IPS-NIHi11 (cell line): ENCODE data around the gene UFD1.

Source experiments
- DNase-seq: peaks from one replicate; pipeline ENCODE4 v3.0.0; 2012; ENCODE audit warnings: mixed read lengths, low spot score

UFD1 gene

DNA sequence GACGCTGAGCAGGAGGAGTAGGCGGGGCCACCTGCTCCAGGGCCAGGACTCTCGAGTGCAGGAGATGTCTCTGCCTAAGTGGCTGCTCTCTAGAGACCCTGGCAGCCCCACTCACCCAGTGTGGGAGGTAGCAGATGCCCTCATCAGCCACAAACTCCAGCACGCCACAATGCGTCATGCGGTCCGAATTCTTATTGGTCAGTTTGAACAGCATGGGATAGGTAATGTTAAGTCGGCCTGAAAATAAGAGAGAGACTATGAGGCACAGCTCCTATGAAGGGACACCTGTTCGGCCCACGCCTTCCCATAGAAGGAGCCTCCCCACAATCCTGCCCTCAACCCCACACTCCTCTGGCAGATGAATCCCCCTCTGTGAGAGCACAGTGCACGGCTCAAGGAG, 7.4 kb downstream of the UFD1 start:
- no peak for DNase-seq

DNA sequence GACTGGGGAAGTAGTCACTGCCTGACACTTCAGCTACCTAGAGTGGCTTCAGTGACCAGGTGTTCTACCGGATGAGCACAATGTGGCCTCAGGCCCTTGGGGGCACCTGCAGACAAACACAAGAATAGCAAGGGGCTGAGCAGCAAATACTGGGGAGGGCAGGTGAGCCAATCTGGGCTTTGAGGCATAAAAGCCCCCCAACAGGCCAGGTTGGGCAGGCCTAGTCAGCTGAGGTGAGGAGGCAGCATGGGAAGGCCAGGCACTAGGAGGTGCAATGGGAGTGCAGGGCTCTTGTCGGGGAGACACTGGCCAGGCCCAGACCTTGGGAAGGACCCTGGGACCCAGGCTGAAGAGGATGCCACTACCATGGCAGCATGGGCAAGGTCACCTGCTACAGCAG, 9.0 kb downstream of the UFD1 start:
- DNase-seq, result no peak

DNA sequence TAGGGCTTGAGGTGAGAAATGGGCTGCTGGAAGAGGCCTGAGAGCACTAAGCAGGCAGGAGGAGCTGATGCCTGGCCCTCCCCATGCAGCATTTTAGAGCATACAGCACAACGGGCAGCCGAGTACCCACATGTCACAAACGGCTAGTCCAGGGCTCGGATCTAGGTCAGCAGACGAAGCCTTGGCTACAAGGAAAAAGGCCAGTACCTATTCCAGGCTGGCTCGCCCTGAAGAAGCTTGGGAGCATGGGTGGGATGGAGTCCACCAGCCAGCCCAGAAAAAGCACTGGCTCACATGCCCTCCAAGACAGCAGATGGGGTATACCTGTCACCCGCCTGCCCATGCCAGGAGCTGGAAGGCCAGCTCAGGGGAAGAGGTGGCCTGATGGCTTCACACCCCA, 9.6 kb downstream of the UFD1 start:
- DNase-seq, result no peak

DNA sequence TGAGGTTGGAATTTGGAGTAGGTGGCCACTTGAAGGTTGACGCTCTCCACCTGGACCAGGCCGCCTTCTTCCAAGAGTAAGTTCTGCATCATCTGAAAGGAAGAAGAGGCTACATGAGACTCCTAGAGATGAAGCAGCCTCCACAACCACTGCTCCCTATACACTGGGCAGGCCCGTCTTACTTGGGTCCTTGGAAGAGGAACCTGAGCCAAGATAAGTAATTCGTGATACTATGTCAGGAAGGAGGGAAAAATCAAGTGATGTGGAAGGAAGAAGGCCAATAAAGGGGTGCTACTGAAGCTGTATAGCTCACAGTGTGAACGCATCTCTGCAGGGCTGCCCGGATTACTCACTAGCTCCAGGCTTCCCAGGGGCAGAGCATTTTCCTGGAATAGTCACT, 11.1 kb downstream of the UFD1 start:
- DNase-seq, result no peak

DNA sequence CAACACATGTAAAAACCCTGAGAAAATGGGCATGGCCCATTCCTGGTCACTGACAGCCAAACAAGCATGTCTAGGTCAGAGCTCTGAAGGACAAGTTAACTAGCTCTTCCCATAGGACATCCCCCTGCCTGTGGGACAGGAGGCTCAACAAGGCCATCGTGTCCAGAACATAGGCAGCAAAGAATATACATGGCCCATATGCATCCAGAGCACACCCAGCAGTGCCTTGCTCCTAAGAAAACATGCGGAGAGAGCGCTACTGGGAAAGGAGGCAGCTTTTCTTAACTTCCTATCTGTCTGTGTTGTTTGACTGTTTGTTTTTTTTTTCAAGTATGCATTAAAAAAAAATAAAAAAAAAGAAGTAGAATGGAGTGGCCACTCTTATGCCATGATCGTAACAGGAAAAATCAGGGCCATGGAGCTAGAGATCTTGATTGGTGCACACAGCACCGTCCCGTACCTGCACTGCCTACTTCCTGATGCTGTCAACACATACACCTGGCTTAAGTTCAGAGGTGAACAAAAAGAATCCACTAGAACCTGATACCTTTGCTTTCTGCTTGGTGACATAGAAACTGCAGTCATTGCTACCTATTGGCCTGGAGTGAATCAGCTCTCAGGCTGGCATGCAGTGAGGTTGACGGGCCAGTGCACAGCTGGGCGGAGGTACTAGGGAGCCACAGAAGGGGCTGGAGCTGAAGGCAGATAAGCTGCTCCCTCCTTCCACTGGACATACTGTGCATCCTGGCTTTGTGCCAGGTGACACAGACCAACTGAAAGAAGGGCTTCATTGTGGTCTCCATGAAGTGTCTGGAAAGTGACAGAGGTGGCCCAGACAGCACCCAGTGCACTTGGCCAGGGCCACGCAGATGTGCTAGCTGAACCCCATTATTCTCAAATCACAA, 11.9 kb downstream of the UFD1 start:
- no peak for DNase-seq

DNA sequence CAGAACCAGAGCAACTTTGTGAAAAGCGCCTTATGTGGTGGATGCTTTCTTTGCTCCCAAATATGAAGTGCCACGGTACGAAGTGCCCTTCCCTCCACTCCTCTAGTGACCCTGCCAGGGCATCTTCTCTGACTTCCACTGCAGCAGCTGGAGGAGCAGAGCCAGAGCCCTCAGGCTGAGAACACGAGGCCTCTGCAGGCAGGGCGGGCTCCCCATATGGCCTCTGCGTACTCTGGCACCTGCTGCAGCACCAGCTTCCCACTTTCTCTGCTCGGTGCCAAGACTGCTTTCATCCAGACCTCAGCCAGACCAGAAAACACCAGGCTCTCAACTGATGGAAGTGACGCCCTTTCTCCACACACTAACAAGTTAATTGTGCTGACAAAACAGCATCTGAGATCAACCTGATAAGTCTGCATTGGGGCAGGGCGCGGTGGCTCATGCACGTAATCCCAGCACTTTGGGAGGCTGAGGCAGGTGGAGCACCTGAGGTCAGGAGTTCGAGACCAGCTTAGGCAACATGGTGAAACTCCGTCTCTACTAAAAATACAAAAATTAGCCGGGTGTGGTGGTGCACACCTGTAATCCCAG, 12.8 kb downstream of the UFD1 start:
- no peak for DNase-seq

DNA sequence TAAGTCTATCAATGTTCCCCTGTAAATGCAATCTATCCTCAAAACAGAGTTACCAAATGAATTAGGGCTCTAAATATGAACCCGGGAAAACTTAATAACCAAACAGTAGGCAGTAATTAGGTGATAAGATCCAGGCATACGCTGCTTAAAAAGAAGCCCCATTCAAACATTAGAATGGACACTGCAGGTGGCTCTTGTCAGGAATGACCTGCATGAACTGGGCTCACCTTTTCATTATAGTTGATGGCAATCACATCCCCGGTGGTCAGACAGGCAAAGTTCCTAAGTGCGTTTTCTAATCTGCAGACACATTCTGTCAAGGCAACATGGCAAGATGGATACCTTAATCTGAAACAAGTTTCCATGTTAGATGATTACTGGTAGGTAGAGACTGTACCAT, 14.0 kb downstream of the UFD1 start:
- no peak for DNase-seq

DNA sequence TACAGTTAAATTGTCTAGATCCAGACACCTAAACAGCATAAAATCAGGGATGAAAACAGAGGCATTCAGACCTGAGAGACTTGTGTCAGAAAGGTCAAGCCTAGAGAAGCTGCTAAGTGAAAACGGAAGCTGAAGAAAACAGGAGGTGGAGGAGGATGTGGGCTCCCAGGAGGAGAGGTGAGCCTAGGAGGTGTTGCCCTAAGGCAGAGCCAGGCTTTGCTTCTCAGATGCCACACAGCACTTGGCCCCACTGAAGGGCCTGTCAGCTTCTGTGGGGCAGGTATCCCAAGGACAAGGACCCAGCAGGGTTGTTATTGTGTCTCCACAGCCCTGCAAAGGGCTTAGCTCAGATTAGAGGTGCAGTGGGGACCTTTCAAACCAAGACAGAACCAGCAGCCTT, 14.4 kb downstream of the UFD1 start:
- DNase-seq, result no peak

DNA sequence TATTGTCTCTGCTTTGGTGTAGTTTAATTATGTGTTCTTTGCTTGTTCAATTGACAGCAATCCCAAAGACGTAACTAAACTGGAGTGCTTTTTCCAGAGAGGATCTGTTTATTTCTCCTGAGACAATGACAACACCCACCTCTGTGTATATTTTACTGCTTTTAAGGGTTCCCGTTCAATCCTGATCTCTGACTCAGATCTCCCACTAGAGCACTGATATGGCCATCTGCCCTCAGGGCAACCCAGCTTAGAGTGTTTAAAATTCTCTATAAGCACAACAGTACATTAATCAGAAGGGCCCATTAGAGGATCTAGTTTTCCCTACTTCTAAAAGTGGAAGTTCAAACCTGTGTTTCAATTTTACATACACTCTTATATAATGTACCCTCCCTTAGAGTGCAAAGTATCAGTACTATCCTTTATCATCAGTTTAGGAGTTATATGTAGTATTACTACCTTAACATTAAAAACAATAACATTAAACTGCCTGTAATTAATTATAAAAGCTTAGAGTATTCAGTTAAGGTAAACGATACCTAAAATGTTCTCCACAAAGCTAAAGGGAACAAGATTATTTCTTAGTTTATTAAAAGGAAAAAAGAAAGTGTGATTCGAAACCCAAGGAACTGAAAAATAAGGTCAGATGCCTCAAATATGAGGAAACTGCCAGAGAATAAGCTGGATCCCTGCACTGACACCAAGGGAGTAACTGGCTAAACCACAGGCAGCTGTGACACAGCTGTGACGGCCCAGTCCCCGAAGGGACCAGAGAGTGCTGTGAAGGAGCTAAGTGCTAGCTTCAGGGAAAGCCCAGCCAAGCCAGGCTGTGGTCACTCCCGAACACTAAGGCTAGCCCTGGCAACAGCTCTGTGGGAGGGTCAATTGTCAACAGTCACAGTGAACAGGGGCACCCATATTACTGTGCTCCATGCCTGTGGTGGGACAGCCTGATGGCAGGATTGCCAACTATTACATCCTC, 15.2 kb downstream of the UFD1 start:
- no peak for DNase-seq

DNA sequence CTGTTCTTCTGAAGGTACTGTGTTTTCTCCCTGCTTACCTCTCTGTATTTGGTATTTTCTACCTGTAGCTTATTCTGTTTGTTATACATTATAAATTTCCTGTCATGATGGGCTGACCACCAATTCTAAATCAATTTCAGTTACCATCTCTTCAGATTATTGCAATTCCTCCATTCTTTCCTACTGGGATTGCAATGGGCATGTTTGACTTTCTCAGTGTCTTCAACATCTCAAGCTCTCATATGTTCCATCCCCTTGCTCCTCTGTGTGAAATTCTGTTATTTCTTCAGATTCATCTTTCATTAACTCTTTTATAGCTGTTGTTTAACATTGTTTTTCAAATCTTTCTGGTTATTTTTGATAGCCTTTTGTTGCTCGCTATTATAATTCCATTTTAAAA, 16.0 kb downstream of the UFD1 start:
- no peak for DNase-seq

DNA sequence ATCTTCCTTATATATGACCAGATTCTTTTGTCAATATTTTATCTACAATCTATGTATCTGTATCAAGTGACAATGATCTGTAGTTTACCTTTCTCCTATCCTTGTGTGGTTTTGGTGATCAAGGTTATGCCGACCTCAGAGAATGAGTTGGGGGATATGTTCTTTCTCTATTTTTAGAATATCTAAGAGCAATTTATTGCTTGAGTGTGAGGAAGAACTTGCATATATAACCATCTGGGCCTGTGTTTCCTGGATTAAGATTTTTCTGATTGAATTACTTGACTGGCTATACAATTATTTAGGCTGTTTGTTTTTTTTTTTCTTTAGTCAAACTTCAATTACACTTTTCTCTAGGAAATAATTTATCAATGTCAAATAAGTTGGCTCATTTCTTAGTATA, 17.5 kb downstream of the UFD1 start:
- no peak for DNase-seq

DNA sequence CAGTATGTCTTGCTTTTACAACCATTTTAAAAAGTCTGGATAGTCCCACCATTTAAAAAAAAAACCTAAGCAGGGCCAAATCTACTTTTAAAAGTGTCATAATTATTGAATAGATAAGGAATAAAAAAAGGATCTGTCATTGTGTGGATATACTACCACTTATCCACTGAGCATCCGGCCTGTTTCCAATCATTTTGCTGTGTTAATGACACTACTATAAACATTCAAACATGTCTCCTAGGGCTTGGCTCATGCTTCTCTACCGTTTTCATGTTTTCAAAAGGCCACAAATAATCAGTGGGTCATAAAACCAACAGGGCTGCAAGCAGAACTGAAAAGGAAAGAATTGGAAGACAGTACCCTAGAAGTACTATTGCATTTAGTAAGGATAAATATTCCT, 19.0 kb downstream of the UFD1 start:
- no peak for DNase-seq

DNA sequence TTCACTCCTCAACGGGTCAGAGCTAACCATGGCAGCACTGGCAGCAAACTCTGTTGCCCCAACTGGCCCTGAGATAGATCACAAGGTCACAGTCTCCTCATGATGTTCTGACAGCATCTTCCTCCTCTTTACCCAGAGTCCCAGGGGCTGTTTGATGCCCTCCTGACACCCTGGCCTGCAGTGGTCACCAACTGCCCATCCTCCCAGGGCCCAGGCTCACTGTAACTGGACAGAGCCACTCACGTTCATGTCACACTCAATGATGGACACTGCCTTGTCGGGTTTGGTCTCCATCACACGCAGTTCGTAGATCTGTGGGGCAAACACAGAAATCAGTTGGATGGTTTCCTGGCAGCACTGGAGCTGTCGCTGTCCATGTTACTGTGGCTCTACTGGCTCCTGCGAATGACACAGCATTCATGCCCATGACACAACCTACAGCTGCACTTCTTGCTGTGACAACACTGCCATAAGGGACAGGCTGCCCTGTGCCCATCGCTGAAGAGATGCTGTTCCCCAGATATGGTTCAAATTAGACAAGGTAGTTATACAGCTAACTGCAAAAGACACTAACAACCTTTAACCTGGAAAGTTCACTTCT, 21.1 kb downstream of the UFD1 start:
- no peak for DNase-seq

DNA sequence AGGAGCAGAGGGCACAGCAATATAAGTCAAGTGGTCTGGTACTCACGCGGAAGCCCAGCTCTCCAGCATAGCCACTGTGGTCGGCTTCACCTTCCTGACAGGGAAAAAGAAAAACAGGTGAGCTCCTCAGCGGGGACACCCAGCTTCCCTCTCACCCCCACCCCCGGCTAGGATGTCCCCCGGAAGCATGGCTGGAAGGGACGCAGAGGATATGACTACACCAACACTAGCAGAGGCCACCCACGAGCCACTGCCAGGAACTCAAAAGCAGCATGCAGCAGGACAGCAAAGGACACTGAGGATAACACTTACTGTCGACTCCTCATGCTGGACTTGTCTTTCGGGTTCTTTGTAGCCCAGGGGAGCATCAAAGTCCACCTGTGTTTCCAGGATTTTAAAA, 22.5 kb downstream of the UFD1 start:
- DNase-seq, result no peak

DNA sequence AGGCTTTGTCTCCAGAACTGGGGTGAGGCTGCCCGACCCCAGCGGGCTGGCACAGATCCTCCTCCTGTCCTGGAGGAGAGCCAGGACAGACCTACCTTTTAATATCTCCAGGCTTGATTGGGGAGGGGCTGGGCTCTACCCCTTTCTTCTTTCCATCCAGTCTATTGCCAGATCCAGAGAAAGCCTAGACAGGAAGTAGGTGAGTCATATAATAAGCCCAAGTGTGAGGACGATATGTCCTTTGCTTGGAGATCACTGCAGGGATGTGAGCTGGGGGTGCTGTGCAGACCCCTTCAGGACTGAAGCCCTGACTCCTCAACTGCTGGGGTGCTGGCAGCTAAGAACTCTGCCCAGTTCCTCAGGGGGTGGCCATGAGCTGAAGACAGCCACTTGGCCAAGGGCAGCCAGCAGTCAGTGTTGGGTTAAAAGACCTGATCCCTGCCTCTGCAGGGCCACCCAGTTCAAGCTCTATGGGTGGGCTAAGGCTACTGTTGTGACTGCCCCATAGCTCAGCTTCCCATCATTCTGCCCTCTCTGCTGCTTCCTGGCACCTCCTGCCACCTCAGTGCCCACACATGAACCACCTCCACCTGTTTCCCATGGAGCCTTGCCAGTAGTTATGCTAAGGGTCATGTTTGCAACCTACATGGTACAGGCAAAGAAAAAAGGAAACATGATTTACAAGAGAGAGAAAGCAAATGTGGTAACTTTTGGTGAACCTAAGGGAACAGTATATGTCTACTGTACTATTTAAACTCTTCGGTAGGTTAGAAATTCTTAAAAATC, 23.2 kb downstream of the UFD1 start:
- DNase-seq, result no peak

DNA sequence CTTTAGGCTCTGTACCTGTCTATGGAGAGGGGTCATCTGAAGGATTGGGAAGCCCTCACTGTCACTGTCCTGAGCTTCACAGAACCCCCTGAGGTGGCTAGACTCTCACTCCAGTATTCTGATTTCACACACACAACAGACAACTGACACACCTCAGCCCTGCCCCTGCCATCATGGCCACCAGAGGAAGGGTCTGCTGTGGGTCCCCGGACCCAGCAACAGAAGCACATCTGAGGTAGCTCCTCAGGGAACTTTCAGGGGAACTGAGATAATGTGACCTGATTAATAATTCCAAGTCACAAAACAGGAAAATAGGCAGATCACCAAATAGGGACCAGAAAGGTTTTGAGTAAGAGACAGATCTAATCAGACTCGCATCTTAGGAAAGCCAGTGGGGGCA, 24.0 kb downstream of the UFD1 start:
- no peak for DNase-seq

DNA sequence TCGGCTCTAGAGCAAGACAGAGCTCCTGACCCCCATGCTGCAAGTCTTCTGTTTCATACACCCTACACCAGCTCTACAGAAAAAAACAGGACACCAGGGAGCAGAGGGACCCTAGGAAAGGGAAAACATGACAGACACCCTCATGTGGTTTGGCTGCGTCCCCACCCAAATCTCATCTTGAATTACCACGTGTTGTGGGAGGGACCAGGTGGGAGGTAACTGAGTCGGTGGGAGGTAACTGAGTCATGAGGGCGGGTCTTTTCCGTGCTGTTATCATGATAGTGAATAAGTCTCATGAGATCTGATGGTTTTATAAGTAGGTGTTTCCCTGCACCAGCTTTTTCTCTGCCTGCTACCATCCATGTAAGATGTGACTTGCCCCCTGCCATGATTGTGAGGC, 24.8 kb downstream of the UFD1 start:
- DNase-seq, result no peak

DNA sequence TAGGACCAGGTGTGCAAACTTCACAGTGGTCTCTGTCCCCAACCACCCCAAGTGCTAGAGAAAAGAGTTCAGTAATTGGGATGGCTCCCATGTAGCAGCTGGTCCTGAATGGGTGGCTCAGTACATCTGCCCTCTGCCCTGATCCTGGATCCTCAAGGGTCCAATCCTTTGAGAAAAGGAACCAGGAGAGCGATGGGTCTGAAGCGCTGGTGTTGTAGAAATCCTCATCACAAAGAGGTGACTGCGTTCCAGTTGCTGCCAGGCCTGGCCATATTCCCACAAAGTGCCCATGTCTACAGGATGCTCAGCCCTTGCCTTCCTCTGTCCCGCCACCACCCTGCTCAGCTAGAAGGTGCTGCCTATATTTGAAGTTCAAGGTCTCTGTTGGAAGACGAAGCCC, 25.3 kb downstream of the UFD1 start:
- no peak for DNase-seq

DNA sequence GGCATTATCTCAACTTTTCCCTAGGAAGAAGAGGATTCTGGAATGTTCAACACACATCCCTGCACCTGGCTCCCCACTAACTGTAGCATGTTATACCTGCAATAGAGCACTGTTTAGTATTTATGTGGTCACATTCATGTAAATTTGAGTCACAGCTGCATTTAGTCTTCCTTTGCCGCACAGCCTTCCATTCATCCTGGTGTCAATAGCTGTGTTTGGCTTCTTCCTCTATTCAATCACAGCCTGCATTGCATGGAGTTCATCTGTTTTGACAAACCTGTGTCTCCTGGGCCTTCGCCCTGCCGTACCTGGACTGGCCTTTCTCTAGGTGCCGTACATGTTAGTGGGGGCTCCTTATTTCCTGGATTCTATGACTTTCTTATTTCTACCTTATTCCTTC, 27.4 kb downstream of the UFD1 start:
- DNase-seq, result no peak

DNA sequence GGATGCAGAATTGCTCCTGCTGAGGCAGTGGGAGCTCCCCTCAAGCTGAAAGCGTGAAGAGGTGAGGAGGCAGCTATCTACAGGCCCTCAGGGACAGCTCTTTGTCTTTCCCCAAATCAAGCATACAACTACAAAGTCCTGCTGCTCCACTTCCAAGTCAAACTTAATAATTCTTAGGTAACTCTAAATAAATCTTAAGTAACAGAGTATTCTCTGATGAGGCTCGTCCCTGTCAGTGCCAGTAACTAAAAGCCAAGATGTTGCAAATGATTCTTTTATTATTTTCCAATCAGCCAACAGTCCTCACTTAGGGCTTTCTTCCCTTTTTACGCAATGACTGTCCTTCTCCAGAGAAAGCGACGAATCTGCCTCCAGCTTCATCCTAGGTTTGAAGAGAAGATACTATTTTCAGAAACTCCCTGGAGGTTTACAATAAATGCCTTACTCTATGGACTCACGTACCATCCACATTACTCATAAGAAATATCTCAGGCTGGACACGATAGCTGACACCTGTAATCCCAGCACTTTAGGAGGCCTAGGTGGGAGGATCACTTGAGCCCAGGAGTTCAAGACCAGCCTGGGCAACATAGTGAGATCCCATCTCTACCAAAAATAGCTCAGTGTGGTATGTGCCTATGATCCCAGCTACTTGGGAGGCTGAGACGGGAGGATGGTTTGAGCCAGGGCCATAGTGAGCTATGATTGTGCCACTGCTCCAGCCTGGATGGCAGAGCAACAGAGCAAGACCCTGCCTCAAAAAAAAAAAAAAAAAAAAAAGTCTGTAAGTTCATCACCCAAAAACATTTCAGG, 28.4 kb downstream of the UFD1 start:
- no peak for DNase-seq

DNA sequence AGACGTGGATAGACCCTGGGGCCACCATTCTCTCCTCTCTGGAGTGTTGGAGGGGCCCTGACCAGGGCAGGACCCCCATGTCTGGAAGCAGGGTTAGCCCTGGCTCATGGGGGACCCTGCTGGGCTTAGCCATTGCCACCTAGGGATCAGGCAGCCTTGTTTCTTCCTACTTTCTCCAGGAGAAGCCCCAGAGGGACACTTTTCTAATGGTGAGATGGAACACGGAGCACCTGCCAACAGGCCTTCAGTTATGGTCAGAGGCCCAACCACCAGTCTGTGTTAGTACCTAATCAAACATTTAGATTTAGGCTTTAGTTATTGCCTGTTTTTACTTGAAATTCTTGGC, 29.6 kb downstream of the UFD1 start:
- no peak for DNase-seq
